MCF 10A (cell line): ENCODE results near the gene CCDC188. TPM values are rescaled to one million over a fixed set of nuclear protein-coding genes. Genes with fewer than 3 reads are reported as not detected.

ENCODE experiments used
- BruUV-seq: library from RNA; stranded (reverse); fragments of 400-500 nt; replicated peaks from 2 replicates; lab custom pipeline; 2021; lab: Mats Ljungman, UMichigan
- CTCF ChIA-PET: fragments of 300-600 bp; sonication (Branson Sonifier 250); formaldehyde crosslinking; extraction: SDS; loops from one replicate; lab custom pipeline; 2021; ENCODE audit warnings: antibody characterized with exemption, inconsistent platforms; lab: Yijun Ruan, JAX
- POLR2A ChIA-PET: fragments of 300-600, 350-650 bp; sonication (Branson Sonifier 250); formaldehyde crosslinking; extraction: SDS; loops from one replicate; lab custom pipeline; 2020; ENCODE audit warnings: antibody characterized with exemption, inconsistent platforms; lab: Yijun Ruan, JAX
- DNase-seq: peaks from one replicate; pipeline ENCODE4 v3.0.0-alpha.2; 2018; ENCODE audit not compliant: unreplicated experiment
- H3K27ac Mint-ChIP-seq: one replicate; pipeline ENCODE4 v1.8.0; 2022; ENCODE audit warnings: mild to moderate bottlenecking, low read depth, mixed read lengths; ENCODE audit not compliant: unreplicated experiment
- H3K27me3 Mint-ChIP-seq: one replicate; pipeline ENCODE4 v1.8.0; 2022; ENCODE audit warnings: mixed read lengths; ENCODE audit not compliant: insufficient read depth, unreplicated experiment
- H3K36me3 Mint-ChIP-seq: one replicate; pipeline ENCODE4 v1.8.0; 2022; ENCODE audit warnings: mild to moderate bottlenecking, moderate library complexity, mixed read lengths; ENCODE audit not compliant: insufficient read depth, unreplicated experiment
- H3K4me1 Mint-ChIP-seq: one replicate; pipeline ENCODE4 v1.8.0; 2022; ENCODE audit warnings: mixed read lengths; ENCODE audit not compliant: insufficient read depth, unreplicated experiment
- H3K4me3 Mint-ChIP-seq: one replicate; pipeline ENCODE4 v1.8.0; 2022; ENCODE audit warnings: mild to moderate bottlenecking, moderate library complexity, mixed read lengths; ENCODE audit not compliant: unreplicated experiment
- H3K9me3 Mint-ChIP-seq: one replicate; pipeline ENCODE4 v1.8.0; 2022; ENCODE audit warnings: mixed read lengths; ENCODE audit not compliant: unreplicated experiment
- CTCF ChIP-seq: fragments of 200-600 bp; IDR thresholded peaks from one replicate; pipeline ENCODE4 v1.8.0; 2022; ENCODE audit warnings: antibody characterized with exemption, mild to moderate bottlenecking; ENCODE audit not compliant: unreplicated experiment
- intact Hi-C: fragments of 100-400 bp; cut with micrococcal nuclease; formaldehyde crosslinking; loops from 2 replicates; pipeline ENCODE4 v1.14.1; 2022
- total RNA-seq: library from RNA; stranded (reverse); gene quantifications from 2 replicates; pipeline ENCODE4 v1.2.3, GENCODE V29; 2022

CCDC188 gene
- total RNA-seq, 1 experiment from 2014 or later, result 0.70 TPM

GRCh38 chr22:20114506-20115475, 36.1 kb downstream of the CCDC188 start:
- H3K4me1 Mint-ChIP-seq, result peaks cover 9% of the 10 kb centered on the region
- H3K27me3 Mint-ChIP-seq, result no peaks in the 10 kb centered on the region
- peak overlapping the region; percentile 85 for H3K4me3 Mint-ChIP-seq
- no peak for TF ChIP-seq CTCF
- H3K9me3 Mint-ChIP-seq, result no peaks in the 10 kb centered on the region
- intact Hi-C loops, result loop anchor here (10.0 kb wide), 1 partner anchor 140 kb away; no protein-coding TSS in a partner anchor
- ChIA-PET POLR2A (interaction anchor here (0.7 kb wide), 2 partner anchors 87 to 471 kb away, joined by 3 read pairs; no protein-coding TSS in a partner anchor), CTCF (interaction anchor here (0.6 kb wide), 1 partner anchor 196 kb away, joined by 4 read pairs; no protein-coding TSS in a partner anchor)
- BruUV-seq, result no TSS peak
- DNase-seq, result no peak
- peak overlapping the region; percentile 72 for H3K27ac Mint-ChIP-seq
- peaks cover 48% of the 10 kb centered on the region for H3K36me3 Mint-ChIP-seq

GRCh38 chr22:20113551-20114310, 37.1 kb downstream of the CCDC188 start:
- Mint-ChIP-seq H3K4me3 (no peak overlapping the region), H3K27me3 (no peaks in the 10 kb centered on the region), H3K4me1 (peaks cover 6% of the 10 kb centered on the region), H3K36me3 (peaks cover 51% of the 10 kb centered on the region), H3K9me3 (no peaks in the 10 kb centered on the region), H3K27ac (peak overlapping the region; percentile 9)
- DNase-seq, result no peak
- TF ChIP-seq CTCF, result no peak
- ChIA-PET POLR2A (no interaction called here), CTCF (no interaction called here)
- no TSS peak for BruUV-seq
- intact Hi-C loops, result loop anchor here (10.0 kb wide), 1 partner anchor 139 kb away; no protein-coding TSS in a partner anchor

GRCh38 chr22:20112623-20113511, 38.0 kb downstream of the CCDC188 start:
- Mint-ChIP-seq H3K27ac (no peak overlapping the region), H3K4me1 (peaks cover 5% of the 10 kb centered on the region), H3K4me3 (no peak overlapping the region), H3K36me3 (peaks cover 57% of the 10 kb centered on the region), H3K9me3 (no peaks in the 10 kb centered on the region), H3K27me3 (no peaks in the 10 kb centered on the region)
- intact Hi-C loops, result loop anchor here (10.0 kb wide), 1 partner anchor 138 kb away; no protein-coding TSS in a partner anchor
- no peak for DNase-seq
- CTCF ChIA-PET, result no interaction called here
- no peak for TF ChIP-seq CTCF
- POLR2A ChIA-PET, result interaction anchor here (0.7 kb wide), 1 partner anchor 99 kb away, joined by 3 read pairs; no protein-coding TSS in a partner anchor
- BruUV-seq, result TSS peak; percentile 2
